Vagina (tissue), 2 donors: Measurements from ENCODE around the gene USP12.

ENCODE experiments used
- POLR2A ChIP-seq, 2 donors: fragments of 450-650 bp; IDR thresholded peaks; one replicate each; pipeline ENCODE4 v1.6.1; 2017; ENCODE audit warnings: antibody characterized with exemption in 2 of 2, mild to moderate bottlenecking in 2 of 2, moderate library complexity in 2 of 2
- POLR2AphosphoS5 ChIP-seq, 2 donors: sonication (generic); formaldehyde crosslinking; IDR thresholded peaks; one replicate each; pipeline ENCODE4 v1.9.0; 2017; ENCODE audit warnings: antibody characterized with exemption in 2 of 2, mild to moderate bottlenecking in 2 of 2, low read depth in 1 of 2; ENCODE audit not compliant: insufficient read depth in 1 of 2
- TF ChIP-seq, protein P1 (sequence below), 3 experiments: fragments of 450-650 bp in 2 of 3; fragments of 200-600 bp in 1 of 3; sonication (generic) in 1 of 3; IDR thresholded peaks; one replicate each; pipeline ENCODE4 v1.5.1; 2017 to 2019; ENCODE audit warnings: antibody characterized with exemption in 3 of 3, mild to moderate bottlenecking in 2 of 3, moderate library complexity in 2 of 3

GRCh38 chr13:27024776-27025492 is 146.7 kb downstream of the USP12 start:
- TF ChIP-seq POLR2A (IDR thresholded peaks at IDR 0.05), result no peak
- TF ChIP-seq, protein P1, sequence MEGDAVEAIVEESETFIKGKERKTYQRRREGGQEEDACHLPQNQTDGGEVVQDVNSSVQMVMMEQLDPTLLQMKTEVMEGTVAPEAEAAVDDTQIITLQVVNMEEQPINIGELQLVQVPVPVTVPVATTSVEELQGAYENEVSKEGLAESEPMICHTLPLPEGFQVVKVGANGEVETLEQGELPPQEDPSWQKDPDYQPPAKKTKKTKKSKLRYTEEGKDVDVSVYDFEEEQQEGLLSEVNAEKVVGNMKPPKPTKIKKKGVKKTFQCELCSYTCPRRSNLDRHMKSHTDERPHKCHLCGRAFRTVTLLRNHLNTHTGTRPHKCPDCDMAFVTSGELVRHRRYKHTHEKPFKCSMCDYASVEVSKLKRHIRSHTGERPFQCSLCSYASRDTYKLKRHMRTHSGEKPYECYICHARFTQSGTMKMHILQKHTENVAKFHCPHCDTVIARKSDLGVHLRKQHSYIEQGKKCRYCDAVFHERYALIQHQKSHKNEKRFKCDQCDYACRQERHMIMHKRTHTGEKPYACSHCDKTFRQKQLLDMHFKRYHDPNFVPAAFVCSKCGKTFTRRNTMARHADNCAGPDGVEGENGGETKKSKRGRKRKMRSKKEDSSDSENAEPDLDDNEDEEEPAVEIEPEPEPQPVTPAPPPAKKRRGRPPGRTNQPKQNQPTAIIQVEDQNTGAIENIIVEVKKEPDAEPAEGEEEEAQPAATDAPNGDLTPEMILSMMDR (IDR thresholded peaks at IDR 0.05), result no peak
- TF ChIP-seq POLR2AphosphoS5 (IDR thresholded peaks at IDR 0.05; ENCODE audit: insufficient read depth in 1 of 2, low read depth in 1 of 2), result no peak
